Measurements from ENCODE around the gene ILKAP.

The ILKAP gene

DNA sequence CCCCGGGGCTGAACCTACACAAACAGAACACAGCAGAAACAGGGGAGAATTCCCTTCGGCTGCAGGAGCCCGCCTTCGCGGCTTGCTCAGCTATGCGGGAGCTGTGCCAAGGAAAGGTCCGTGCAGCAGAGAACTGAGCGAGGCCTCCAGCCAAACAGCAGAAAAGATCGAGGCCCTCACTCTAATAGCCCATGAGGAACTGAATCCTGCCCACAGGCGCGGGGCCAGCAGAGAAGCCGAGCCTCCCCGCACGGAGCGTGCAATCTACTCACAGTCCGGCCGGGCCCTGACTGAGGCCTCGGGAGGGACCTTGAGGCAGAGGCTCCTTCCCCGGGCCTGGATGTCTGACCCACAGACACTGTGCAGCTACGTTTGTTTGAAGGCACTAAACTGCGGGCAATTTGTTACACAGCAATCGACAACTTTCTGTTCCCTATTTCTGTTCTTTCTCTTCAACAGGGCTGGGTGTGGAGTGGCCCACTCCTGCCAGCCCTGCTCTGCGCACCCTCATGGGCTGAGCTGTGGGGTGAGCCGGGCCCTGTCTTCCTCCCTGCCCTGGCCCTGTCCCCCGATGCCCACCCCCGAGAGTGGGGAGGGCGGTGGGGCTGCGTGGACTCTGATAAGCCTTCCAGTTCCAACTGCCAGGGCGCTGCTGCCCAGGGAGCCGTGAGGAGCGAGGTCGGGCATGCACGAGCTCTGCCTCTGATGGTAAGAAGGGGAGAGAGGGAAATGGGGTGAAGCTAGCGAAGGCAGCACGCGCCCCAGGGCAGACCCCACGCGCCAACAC is 22.6 kb upstream of the ILKAP start:
- no peaks in the 10 kb centered on the region for H3K9me2 ChIP-seq (replicated peaks; ENCODE audit: insufficient read depth, low read length)
- no peaks in the 10 kb centered on the region for H4K20me1 ChIP-seq (ENCODE audit: low read depth, low read length)
- H2AFZ ChIP-seq (ENCODE audit: low read depth, low read length, severe bottlenecking): no peak overlapping the region
- H3K79me2 ChIP-seq (ENCODE audit: insufficient read depth, low read length): no peaks in the 10 kb centered on the region
- no peak overlapping the region for H3K9ac ChIP-seq (ENCODE audit: low read length)
- H3K27ac ChIP-seq (ENCODE audit: low read depth, low read length): no peak overlapping the region
- no peak for TF ChIP-seq EZH2phosphoT487 (conservative IDR thresholded peaks at IDR 0.05; ENCODE audit: low read length)
- TF ChIP-seq, protein P1, sequence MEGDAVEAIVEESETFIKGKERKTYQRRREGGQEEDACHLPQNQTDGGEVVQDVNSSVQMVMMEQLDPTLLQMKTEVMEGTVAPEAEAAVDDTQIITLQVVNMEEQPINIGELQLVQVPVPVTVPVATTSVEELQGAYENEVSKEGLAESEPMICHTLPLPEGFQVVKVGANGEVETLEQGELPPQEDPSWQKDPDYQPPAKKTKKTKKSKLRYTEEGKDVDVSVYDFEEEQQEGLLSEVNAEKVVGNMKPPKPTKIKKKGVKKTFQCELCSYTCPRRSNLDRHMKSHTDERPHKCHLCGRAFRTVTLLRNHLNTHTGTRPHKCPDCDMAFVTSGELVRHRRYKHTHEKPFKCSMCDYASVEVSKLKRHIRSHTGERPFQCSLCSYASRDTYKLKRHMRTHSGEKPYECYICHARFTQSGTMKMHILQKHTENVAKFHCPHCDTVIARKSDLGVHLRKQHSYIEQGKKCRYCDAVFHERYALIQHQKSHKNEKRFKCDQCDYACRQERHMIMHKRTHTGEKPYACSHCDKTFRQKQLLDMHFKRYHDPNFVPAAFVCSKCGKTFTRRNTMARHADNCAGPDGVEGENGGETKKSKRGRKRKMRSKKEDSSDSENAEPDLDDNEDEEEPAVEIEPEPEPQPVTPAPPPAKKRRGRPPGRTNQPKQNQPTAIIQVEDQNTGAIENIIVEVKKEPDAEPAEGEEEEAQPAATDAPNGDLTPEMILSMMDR (IDR thresholded peaks at IDR 0.05; ENCODE audit: insufficient read depth, low read length, poor library complexity, severe bottlenecking): no peak
- H3K4me2 ChIP-seq (ENCODE audit: low read depth, low read length, poor library complexity, severe bottlenecking): no peak overlapping the region
- H3K36me3 ChIP-seq (ENCODE audit: low read length): no peaks in the 10 kb centered on the region
- no peaks in the 10 kb centered on the region for H3K9me3 ChIP-seq (ENCODE audit: insufficient read depth, low read length)
- H3F3A ChIP-seq (ENCODE audit: insufficient read depth): no peaks in the 10 kb centered on the region
- H3K4me3 ChIP-seq (ENCODE audit: insufficient read depth, low read length, poor library complexity, severe bottlenecking): no peak overlapping the region
- H3K27me3 ChIP-seq (ENCODE audit: low read length): no peaks in the 10 kb centered on the region

DNA sequence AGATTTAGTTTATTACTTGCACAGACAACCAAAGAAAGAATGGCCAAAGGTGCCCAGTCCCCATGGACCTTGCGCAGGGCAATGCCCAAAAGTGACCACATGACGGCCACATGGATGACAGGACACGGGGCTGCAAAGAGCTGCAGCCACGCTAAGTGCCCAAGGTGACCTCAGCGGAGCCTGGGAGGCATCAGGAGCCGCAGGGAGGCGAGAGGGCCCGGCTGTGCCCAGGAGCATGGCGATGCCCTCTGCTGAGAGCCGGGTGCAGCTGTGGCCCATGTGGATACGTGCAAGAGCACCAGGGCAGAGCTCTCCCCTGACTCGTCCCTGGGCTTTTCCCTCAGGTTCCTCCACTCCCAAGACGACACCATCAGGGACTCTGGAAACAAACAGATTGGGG is 21.6 kb upstream of the ILKAP start:
- Histone ChIP-seq H3K4me3 (ENCODE audit: insufficient read depth, low read length, poor library complexity, severe bottlenecking) (no peak overlapping the region), H3K36me3 (ENCODE audit: low read length) (no peaks in the 10 kb centered on the region), H3F3A (ENCODE audit: insufficient read depth) (no peaks in the 10 kb centered on the region), H3K9ac (ENCODE audit: low read length) (no peak overlapping the region), H3K9me3 (ENCODE audit: insufficient read depth, low read length) (no peaks in the 10 kb centered on the region), H4K20me1 (ENCODE audit: low read depth, low read length) (no peaks in the 10 kb centered on the region), H3K79me2 (ENCODE audit: insufficient read depth, low read length) (no peaks in the 10 kb centered on the region), H3K9me2 (replicated peaks; ENCODE audit: insufficient read depth, low read length) (no peaks in the 10 kb centered on the region), H3K4me2 (ENCODE audit: low read depth, low read length, poor library complexity, severe bottlenecking) (no peak overlapping the region), H3K27ac (ENCODE audit: low read depth, low read length) (no peak overlapping the region), H2AFZ (ENCODE audit: low read depth, low read length, severe bottlenecking) (no peak overlapping the region), H3K27me3 (ENCODE audit: low read length) (no peaks in the 10 kb centered on the region)
- TF ChIP-seq, protein P1 (IDR thresholded peaks at IDR 0.05; ENCODE audit: insufficient read depth, low read length, poor library complexity, severe bottlenecking): no peak

DNA sequence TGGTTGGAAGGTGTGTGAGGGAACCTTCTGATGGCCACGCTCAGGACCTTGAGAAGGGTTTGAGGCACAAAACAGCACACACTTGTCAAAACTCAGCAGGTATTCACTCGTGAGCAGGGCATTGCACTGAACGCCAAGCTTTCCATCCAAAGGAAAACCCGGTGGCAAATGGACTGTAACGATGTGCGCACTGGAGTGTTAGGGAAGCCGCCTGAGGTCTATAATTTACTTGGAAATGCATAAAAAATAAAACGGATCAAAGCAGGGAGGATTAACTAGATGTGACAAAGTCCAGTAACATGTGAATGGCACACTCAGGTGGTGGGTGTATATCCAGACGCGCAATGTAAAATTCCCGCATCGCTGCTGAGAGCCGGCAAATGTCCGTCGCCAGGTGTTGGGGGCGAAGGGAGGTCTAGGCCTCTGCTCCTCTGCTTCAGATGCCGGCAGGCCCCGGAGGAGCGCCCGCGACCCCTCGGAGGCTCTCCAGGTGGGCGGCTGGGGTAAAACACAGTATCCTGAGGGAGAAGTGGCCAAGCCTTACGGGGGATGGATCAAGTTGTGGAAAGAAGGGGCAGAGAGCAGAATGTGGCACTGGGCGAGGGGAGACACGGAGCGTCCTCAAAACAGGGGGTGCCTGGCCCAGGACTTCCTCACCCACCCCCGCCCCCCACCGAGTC is 21.0 kb upstream of the ILKAP start:
- Histone ChIP-seq H3K4me2 (ENCODE audit: low read depth, low read length, poor library complexity, severe bottlenecking) (no peak overlapping the region), H4K20me1 (ENCODE audit: low read depth, low read length) (no peaks in the 10 kb centered on the region), H3K9me3 (ENCODE audit: insufficient read depth, low read length) (no peaks in the 10 kb centered on the region), H3K27me3 (ENCODE audit: low read length) (no peaks in the 10 kb centered on the region), H2AFZ (ENCODE audit: low read depth, low read length, severe bottlenecking) (no peak overlapping the region), H3F3A (ENCODE audit: insufficient read depth) (no peaks in the 10 kb centered on the region), H3K4me3 (ENCODE audit: insufficient read depth, low read length, poor library complexity, severe bottlenecking) (no peak overlapping the region), H3K79me2 (ENCODE audit: insufficient read depth, low read length) (no peaks in the 10 kb centered on the region), H3K9ac (ENCODE audit: low read length) (no peak overlapping the region), H3K9me2 (replicated peaks; ENCODE audit: insufficient read depth, low read length) (no peaks in the 10 kb centered on the region), H3K36me3 (ENCODE audit: low read length) (no peaks in the 10 kb centered on the region), H3K27ac (ENCODE audit: low read depth, low read length) (no peak overlapping the region)
- TF ChIP-seq EZH2phosphoT487 (conservative IDR thresholded peaks at IDR 0.05; ENCODE audit: low read length): no peak
- TF ChIP-seq, protein P1 (IDR thresholded peaks at IDR 0.05; ENCODE audit: insufficient read depth, low read length, poor library complexity, severe bottlenecking): no peak

Data from SU-DHL-6 (cell line).